GM12878 (cell line): ENCODE measurements around the gene PAX7. TPM values are rescaled to one million over a fixed set of nuclear protein-coding genes. Genes with fewer than 3 reads are reported as not detected.
"Not testable (repeated sequence)": the region's sequence is repeated elsewhere in the genome, so short reads cannot be mapped to it uniquely, and the experiment has no call there.

Experiments
- ATAC-seq: fragments of 200-7000 bp; cut with Tn5 transposase; 3 replicates; pipeline ENCODE4 v1.9.1; 2020; ENCODE audit warnings: mild to moderate bottlenecking, moderate library complexity
- BruUV-seq: library from RNA; stranded (reverse); fragments of 400-500 nt; replicated peaks from 2 replicates; lab custom pipeline; 2021; lab: Mats Ljungman, UMichigan
- CTCF ChIA-PET: fragments of 300-600 bp; sonication (Branson Sonifier 250); formaldehyde crosslinking; extraction: SDS; loops from one replicate; lab custom pipeline; 2021; ENCODE audit warnings: inconsistent platforms; lab: Yijun Ruan, JAX
- POLR2A ChIA-PET: fragments of 350-600 bp; formaldehyde crosslinking; extraction: SDS; loops from one replicate; lab custom pipeline; 2021; ENCODE audit warnings: inconsistent platforms; lab: Charles Lee
- RAD21 ChIA-PET: fragments of 300-600 bp; sonication (Branson Sonifier 250); formaldehyde crosslinking; loops from one replicate; lab custom pipeline; 2023; ENCODE audit warnings: antibody characterized with exemption; ENCODE audit not compliant: unreplicated experiment; lab: Charles Lee
- SMC1A ChIA-PET: fragments of 300-600 bp; sonication (Branson Sonifier 250); formaldehyde crosslinking; loops from one replicate; lab custom pipeline; 2023; ENCODE audit not compliant: unreplicated experiment, uncharacterized antibody; lab: Charles Lee
- DNase-seq: peaks from one replicate; pipeline ENCODE4 v3.0.0-alpha.2; 2011; ENCODE audit warnings: low read depth, low spot score
- FAIRE-seq: peaks from 3 replicates; lab custom pipeline; 2011; peaks lifted over from hg19 to GRCh38; lab: Jason Lieb, UNC
- H2AFZ ChIP-seq: 2 replicates; pipeline ENCODE4 v1.6.0; 2011; ENCODE audit warnings: low read depth, low read length, control low read depth; ENCODE audit not compliant: control insufficient read depth
- H3K27ac ChIP-seq: 2 replicates; pipeline ENCODE4 v1.5.1; 2011; ENCODE audit warnings: control low read depth; ENCODE audit not compliant: control insufficient read depth, insufficient read depth
- H3K27me3 ChIP-seq, 2 experiments: replicated peaks in 1 of 2; 2 replicates each; pipeline versions ENCODE4 v1.6.0 to v1.6.1; 2011; ENCODE audit warnings: low read length in 1 of 2; ENCODE audit not compliant: control insufficient read depth in 2 of 2, insufficient read depth in 2 of 2
- H3K36me3 ChIP-seq, 2 experiments: 2 replicates each; pipeline ENCODE4 v1.5.1; 2011; ENCODE audit warnings: low read length in 1 of 2; ENCODE audit not compliant: control insufficient read depth in 2 of 2, insufficient read depth in 2 of 2
- H3K4me1 ChIP-seq: 2 replicates; pipeline ENCODE4 v1.6.1; 2011; ENCODE audit warnings: mild to moderate bottlenecking, low read length, moderate library complexity, mixed read lengths; ENCODE audit not compliant: control insufficient read depth, insufficient read depth
- H3K4me2 ChIP-seq: 2 replicates; pipeline ENCODE4 v1.6.0; 2011; ENCODE audit warnings: control low read depth; ENCODE audit not compliant: control insufficient read depth, insufficient read depth
- H3K4me3 ChIP-seq: fragments of 200-600 bp; sonication (generic); 2 replicates; pipeline ENCODE4 v1.5.1; 2016
- H3K79me2 ChIP-seq: 2 replicates; pipeline ENCODE4 v1.6.0; 2011; ENCODE audit warnings: low read length; ENCODE audit not compliant: control insufficient read depth, insufficient read depth
- H3K9ac ChIP-seq: 2 replicates; pipeline ENCODE4 v1.8.0; 2011; ENCODE audit warnings: low read length, control low read depth, mixed read lengths; ENCODE audit not compliant: control insufficient read depth, insufficient read depth
- H3K9me3 ChIP-seq: replicated peaks from 3 replicates; pipeline ENCODE4 v1.5.1; 2011; ENCODE audit warnings: mild to moderate bottlenecking, low read length; ENCODE audit not compliant: control insufficient read depth, insufficient read depth
- H4K20me1 ChIP-seq: 2 replicates; pipeline ENCODE4 v1.6.0; 2011; ENCODE audit not compliant: control insufficient read depth, insufficient read depth
- ASH2L ChIP-seq: fragments of 300-600, 200-600 bp; sonication (generic); IDR thresholded peaks from 2 replicates; pipeline ENCODE4 v1.6.1; 2017; ENCODE audit warnings: low read depth, mild to moderate bottlenecking, borderline replicate concordance
- CEBPB ChIP-seq, 2 experiments: fragments of 150-350 bp in 1 of 2; IDR thresholded peaks; 2 replicates each; pipeline ENCODE4 v1.6.1; 2012 to 2014; ENCODE audit warnings: low read depth in 2 of 2, low read length in 2 of 2, borderline replicate concordance in 1 of 2, inconsistent platforms in 1 of 2
- GATAD2B ChIP-seq: fragments of 450-650 bp; conservative IDR thresholded peaks from 2 replicates; pipeline ENCODE4 v1.6.1; 2017; ENCODE audit warnings: low read depth, mild to moderate bottlenecking, moderate library complexity
- HDAC6 ChIP-seq: fragments of 200-600 bp; sonication (generic); IDR thresholded peaks from one replicate; pipeline ENCODE4 v1.8.0; 2017; ENCODE audit warnings: antibody characterized with exemption; ENCODE audit not compliant: unreplicated experiment
- JUNB ChIP-seq: IDR thresholded peaks from 2 replicates; pipeline ENCODE4 v1.6.1; 2016; ENCODE audit warnings: antibody characterized with exemption, mild to moderate bottlenecking
- NFYB ChIP-seq: IDR thresholded peaks from 2 replicates; pipeline ENCODE4 v1.6.1; 2011; ENCODE audit warnings: low read depth, mild to moderate bottlenecking, low read length, improper control_type of control experiment, moderate library complexity; ENCODE audit not compliant: insufficient read depth
- POLR2A ChIP-seq: IDR thresholded peaks from 2 replicates; pipeline ENCODE4 v1.6.1; 2011; ENCODE audit warnings: low read depth, mild to moderate bottlenecking, low read length
- POLR2AphosphoS5 ChIP-seq: IDR thresholded peaks from 2 replicates; pipeline ENCODE4 v1.6.1; 2011; ENCODE audit warnings: mild to moderate bottlenecking, low read length, inconsistent platforms
- RAD51 ChIP-seq: fragments of 450-650 bp; IDR thresholded peaks from 2 replicates; pipeline ENCODE4 v1.6.1; 2016; ENCODE audit warnings: moderate library complexity, mild to moderate bottlenecking, inconsistent platforms
- RCOR1 ChIP-seq: conservative IDR thresholded peaks from 2 replicates; pipeline ENCODE4 v1.6.1; 2012; ENCODE audit warnings: low read depth, low read length, improper control_type of control experiment
- SMAD5 ChIP-seq: IDR thresholded peaks from 2 replicates; pipeline ENCODE4 v1.6.1; 2016; ENCODE audit warnings: antibody characterized with exemption, low read depth
- SRF ChIP-seq, 2 experiments: IDR thresholded peaks; 2 replicates each; pipeline ENCODE4 v1.6.1; 2011; ENCODE audit warnings: low read depth in 2 of 2, low read length in 2 of 2, mild to moderate bottlenecking in 1 of 2, moderate library complexity in 1 of 2
- STAT3 ChIP-seq: IDR thresholded peaks from 2 replicates; pipeline ENCODE4 v1.6.1; 2011; ENCODE audit warnings: low read depth, low read length, improper control_type of control experiment
- YBX1 ChIP-seq: fragments of 450-650 bp; IDR thresholded peaks from 2 replicates; pipeline ENCODE4 v1.6.1; 2016; ENCODE audit warnings: antibody characterized with exemption
- ZNF384 ChIP-seq: IDR thresholded peaks from 2 replicates; pipeline ENCODE4 v1.6.1; 2012; ENCODE audit warnings: low read depth, mild to moderate bottlenecking, low read length, improper control_type of control experiment, borderline replicate concordance
- WGBS: methylation state at CpG from one replicate; pipeline ENCODE4 v1.1.6; 2016; ENCODE audit warnings: low lambda C conversion rate; ENCODE audit not compliant: insufficient replicate concordance, insufficient coverage; ENCODE audit errors: missing lambda C conversion rate; 5-methylcytosine and 5-hydroxymethylcytosine counted together
- in situ Hi-C: fragments of 300-500 bp; cut with MboI; formaldehyde crosslinking; loops from 9 replicates; pipeline ENCODE4 v1.14.3; 2018; ENCODE audit warnings: mixed read lengths
- intact Hi-C: fragments of 100-400 bp; cut with micrococcal nuclease; formaldehyde crosslinking; loops from one replicate; pipeline ENCODE4 v1.14.2; 2022; ENCODE audit not compliant: unreplicated experiment
- polyA plus RNA-seq, 11 experiments: library from polyadenylated mRNA; depleted of rRNA in 4 of 11; unstranded in 6 of 11; stranded (reverse) in 5 of 11; fragments of >200 nt; fragmentation: Nextera tagmentation in 4 of 11; fragmentation: Illumina TruSeq in 1 of 11; extraction: Ambion mirVana in 4 of 11; extraction: Trizol in 1 of 11; gene quantifications; 1 replicate in 1 of 11; 2 replicates in 10 of 11; pipeline versions ENCODE4 v1.2.1 to v1.2.3, GENCODE V29; 2011 to 2016; ENCODE audit warnings: inconsistent platforms in 2 of 11, missing spikeins in 2 of 11, low read depth in 1 of 11
- total RNA-seq, 4 experiments: library from RNA; depleted of rRNA in 3 of 4; stranded (reverse); fragments of >200 nt in 3 of 4; fragmentation: Illumina TruSeq in 1 of 4; extraction: Trizol in 1 of 4; gene quantifications; 2 replicates each; pipeline versions ENCODE4 v1.2.1 to v1.2.3, GENCODE V29; 2013 to 2021
- TF ChIP-seq, protein P1 (sequence below): fragments of 450-650 bp; conservative IDR thresholded peaks from 2 replicates; pipeline ENCODE4 v1.6.1; 2017; ENCODE audit warnings: mild to moderate bottlenecking, moderate library complexity

Gene PAX7
- total and polyA plus RNA-seq, 10 of the 15 experiments (the other 5 are each of a cell fraction or from before 2014, with no cell fraction given) = not detected

GRCh38 chr1:18766328-18766727 lies 135.7 kb downstream of the PAX7 start (continued):
- TF ChIP-seq GATAD2B (no peak), POLR2A (no peak), RCOR1 (no peak), SMAD5 (no peak), STAT3 (no peak), YBX1 (no peak)

DNA sequence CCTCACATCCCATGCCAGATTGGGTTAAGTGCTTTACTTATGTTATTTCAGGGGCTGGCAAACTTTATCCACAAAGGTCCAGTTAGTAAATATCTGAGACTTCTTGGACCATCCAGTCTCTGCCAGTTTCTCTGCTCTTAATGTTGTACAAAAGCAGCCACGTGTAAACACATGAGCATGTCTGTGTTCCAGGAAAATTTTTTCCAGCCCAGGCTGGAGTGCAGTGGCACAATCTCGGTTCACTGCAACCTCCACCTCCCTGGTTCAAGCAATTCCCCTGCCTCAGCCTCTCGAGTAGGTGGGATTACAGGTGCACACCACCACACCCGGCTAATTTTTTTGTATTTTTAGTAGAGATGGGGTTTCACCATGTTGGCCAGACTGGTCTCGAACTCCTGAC lies 136.9 kb downstream of the PAX7 start:
- H3K27ac ChIP-seq, H3K27me3 ChIP-seq, H3K36me3 ChIP-seq, RAD21 ChIA-PET, BruUV-seq, H3K4me1 ChIP-seq, H3K4me3 ChIP-seq, H3K4me2 ChIP-seq, H2AFZ ChIP-seq, intact Hi-C loops, CTCF ChIA-PET, SMC1A ChIA-PET, in situ Hi-C loops, H3K79me2 ChIP-seq, ATAC-seq, DNase-seq, H3K9me3 ChIP-seq, FAIRE-seq, POLR2A ChIA-PET, H4K20me1 ChIP-seq, H3K9ac ChIP-seq: not testable (repeated sequence)
- 0% methylated on average over 5 of the region's 5 CpGs for WGBS

- H3K4me3 ChIP-seq = no peak overlapping the region
- ChIA-PET SMC1A (no interaction called here), CTCF (no interaction called here), RAD21 (no interaction called here), POLR2A (no interaction called here)
- no peak overlapping the region for H3K4me2 ChIP-seq
- no peaks in the 10 kb centered on the region for H3K9me3 ChIP-seq
- H4K20me1 ChIP-seq = no peaks in the 10 kb centered on the region
- H2AFZ ChIP-seq = no peak overlapping the region
- FAIRE-seq (no peak), DNase-seq (no peak), ATAC-seq (no peak)
- no TSS peak for BruUV-seq
- no peaks in the 10 kb centered on the region for H3K79me2 ChIP-seq
- H3K36me3 ChIP-seq = no peaks in the 10 kb centered on the region
- no peak overlapping the region for H3K27ac ChIP-seq
- 0% methylated on average over 4 of the region's 4 CpGs for WGBS
- H3K9ac ChIP-seq = no peak overlapping the region
- in situ Hi-C loops (no loop called here), intact Hi-C loops (no loop called here)
- H3K27me3 ChIP-seq = peaks cover 2 to 4% of the 10 kb centered on the region in 2 experiments
- H3K4me1 ChIP-seq = no peaks in the 10 kb centered on the region
- no peak for TF ChIP-seq SRF (IDR thresholded peaks at IDR 0.05; ENCODE audit: low read depth in 2 of 2, low read length in 2 of 2)
- TF ChIP-seq ZNF384 = no peak
- no peak for TF ChIP-seq ASH2L
- no peak for TF ChIP-seq RAD51
- TF ChIP-seq NFYB = no peak
- no peak for TF ChIP-seq POLR2AphosphoS5
- no peak for TF ChIP-seq CEBPB (IDR thresholded peaks at IDR 0.05; ENCODE audit: borderline replicate concordance in 1 of 2, low read depth in 2 of 2, low read length in 2 of 2)
- TF ChIP-seq HDAC6 = no peak
- TF ChIP-seq, protein P1, sequence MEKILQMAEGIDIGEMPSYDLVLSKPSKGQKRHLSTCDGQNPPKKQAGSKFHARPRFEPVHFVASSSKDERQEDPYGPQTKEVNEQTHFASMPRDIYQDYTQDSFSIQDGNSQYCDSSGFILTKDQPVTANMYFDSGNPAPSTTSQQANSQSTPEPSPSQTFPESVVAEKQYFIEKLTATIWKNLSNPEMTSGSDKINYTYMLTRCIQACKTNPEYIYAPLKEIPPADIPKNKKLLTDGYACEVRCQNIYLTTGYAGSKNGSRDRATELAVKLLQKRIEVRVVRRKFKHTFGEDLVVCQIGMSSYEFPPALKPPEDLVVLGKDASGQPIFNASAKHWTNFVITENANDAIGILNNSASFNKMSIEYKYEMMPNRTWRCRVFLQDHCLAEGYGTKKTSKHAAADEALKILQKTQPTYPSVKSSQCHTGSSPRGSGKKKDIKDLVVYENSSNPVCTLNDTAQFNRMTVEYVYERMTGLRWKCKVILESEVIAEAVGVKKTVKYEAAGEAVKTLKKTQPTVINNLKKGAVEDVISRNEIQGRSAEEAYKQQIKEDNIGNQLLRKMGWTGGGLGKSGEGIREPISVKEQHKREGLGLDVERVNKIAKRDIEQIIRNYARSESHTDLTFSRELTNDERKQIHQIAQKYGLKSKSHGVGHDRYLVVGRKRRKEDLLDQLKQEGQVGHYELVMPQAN = no peak
- no peak for TF ChIP-seq JUNB
Observed at GRCh38 chr1:18768086-18768485, 137.4 kb downstream of the PAX7 start.
